ENCODE data around the gene SFXN1. TPM values are rescaled to one million over a fixed set of nuclear protein-coding genes. Genes with fewer than 3 reads are reported as not detected.

The SFXN1 gene
- total RNA-seq, 2 experiments from 2014 or later, result 147 to 154 TPM

DNA sequence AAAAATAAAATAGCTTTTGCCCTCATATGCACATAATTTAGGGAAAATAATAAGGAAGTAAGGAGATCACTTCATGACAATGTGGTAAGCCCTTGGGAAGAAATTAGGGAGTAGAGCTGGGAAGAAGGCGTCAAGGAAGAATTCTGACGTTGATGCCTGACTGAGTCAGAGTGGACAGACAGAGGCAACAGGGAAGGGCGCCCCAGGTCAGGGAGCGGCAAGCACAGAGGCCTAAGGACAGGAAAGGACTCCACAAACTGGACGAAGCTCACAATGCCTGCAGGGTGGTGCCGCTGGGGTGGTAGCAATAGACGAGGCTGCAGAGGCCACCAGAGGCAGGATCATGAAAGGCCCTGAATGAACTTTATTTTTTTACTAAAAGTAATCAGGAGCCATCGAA is 42.0 kb upstream of the SFXN1 start:
- TF ChIP-seq, protein P1, sequence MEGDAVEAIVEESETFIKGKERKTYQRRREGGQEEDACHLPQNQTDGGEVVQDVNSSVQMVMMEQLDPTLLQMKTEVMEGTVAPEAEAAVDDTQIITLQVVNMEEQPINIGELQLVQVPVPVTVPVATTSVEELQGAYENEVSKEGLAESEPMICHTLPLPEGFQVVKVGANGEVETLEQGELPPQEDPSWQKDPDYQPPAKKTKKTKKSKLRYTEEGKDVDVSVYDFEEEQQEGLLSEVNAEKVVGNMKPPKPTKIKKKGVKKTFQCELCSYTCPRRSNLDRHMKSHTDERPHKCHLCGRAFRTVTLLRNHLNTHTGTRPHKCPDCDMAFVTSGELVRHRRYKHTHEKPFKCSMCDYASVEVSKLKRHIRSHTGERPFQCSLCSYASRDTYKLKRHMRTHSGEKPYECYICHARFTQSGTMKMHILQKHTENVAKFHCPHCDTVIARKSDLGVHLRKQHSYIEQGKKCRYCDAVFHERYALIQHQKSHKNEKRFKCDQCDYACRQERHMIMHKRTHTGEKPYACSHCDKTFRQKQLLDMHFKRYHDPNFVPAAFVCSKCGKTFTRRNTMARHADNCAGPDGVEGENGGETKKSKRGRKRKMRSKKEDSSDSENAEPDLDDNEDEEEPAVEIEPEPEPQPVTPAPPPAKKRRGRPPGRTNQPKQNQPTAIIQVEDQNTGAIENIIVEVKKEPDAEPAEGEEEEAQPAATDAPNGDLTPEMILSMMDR (conservative IDR thresholded peaks at IDR 0.05; ENCODE audit: low read length), result no peak
- no peak for TF ChIP-seq EZH2phosphoT487 (IDR thresholded peaks at IDR 0.05; ENCODE audit: borderline replicate concordance, low read depth, low read length)
- POLR2A ChIA-PET, result no interaction called here

DNA sequence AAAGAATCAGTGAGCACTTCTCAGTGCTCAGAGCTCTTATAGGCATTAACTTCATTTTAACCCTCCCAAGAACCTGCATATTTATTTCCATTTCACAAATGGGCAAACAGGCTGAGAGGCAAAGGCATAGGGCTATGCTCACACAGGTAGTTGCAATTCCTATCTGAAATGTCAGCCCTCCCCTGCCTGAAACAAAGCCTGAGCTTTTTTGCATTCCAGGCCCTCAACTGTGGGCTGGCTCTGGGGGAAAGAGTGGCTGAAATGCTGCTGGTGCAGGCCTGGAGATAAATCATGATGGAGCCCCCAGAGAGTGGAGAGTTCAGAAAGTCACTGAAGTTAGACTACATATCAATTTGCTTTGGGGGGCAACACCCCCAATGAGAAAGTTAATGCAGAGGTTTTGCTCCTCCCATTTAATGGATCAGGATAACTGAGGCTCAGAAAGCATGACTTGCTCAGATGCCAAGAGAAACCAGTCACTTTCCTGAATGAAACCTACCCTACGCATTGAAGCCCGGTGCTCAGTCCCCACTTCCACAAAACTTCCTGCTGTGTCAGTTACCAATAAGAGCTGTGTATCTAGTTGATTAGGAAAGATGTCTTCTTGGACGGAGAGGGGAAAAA is 40.0 kb upstream of the SFXN1 start:
- Histone ChIP-seq H4K20me1 (ENCODE audit: insufficient read depth, low read length) (no peaks in the 10 kb centered on the region), H3K9me3 (ENCODE audit: low read length) (no peaks in the 10 kb centered on the region), H3K4me2 (ENCODE audit: low read length) (no peak overlapping the region), H3K79me2 (ENCODE audit: insufficient read depth, low read depth, low read length) (no peaks in the 10 kb centered on the region), H3K36me3 (ENCODE audit: insufficient read depth, low read length) (no peaks in the 10 kb centered on the region), H3K9me2 (ENCODE audit: insufficient read depth, low read length) (no peaks in the 10 kb centered on the region), H3K4me3 (ENCODE audit: low read depth, low read length, poor library complexity, severe bottlenecking) (no peak overlapping the region), H3K4me1 (ENCODE audit: insufficient read depth, low read length, poor library complexity, severe bottlenecking) (no peaks in the 10 kb centered on the region), H3K27ac (ENCODE audit: low read depth, low read length, poor library complexity, severe bottlenecking) (no peak overlapping the region), H2AFZ (ENCODE audit: low read length) (no peak overlapping the region)
- ChIA-PET POLR2A (no interaction called here), CTCF (ENCODE audit: unreplicated experiment) (no interaction called here)
- BruUV-seq (replicated peaks), result no TSS peak
- TF ChIP-seq, protein P1 (conservative IDR thresholded peaks at IDR 0.05; ENCODE audit: low read length), result no peak
- no peak for TF ChIP-seq EZH2phosphoT487 (IDR thresholded peaks at IDR 0.05; ENCODE audit: borderline replicate concordance, low read depth, low read length)
- DNase-seq (ENCODE audit: low spot score), result no peak
- intact Hi-C loops (cut with micrococcal nuclease; ENCODE audit: unreplicated experiment), result no loop called here

More for the DNA sequence above, 42.0 kb upstream of the SFXN1 start:
- Histone ChIP-seq H3K9me3 (ENCODE audit: low read length) (no peaks in the 10 kb centered on the region), H3K4me3 (ENCODE audit: low read depth, low read length, poor library complexity, severe bottlenecking) (no peak overlapping the region), H3K4me1 (ENCODE audit: insufficient read depth, low read length, poor library complexity, severe bottlenecking) (no peaks in the 10 kb centered on the region), H2AFZ (ENCODE audit: low read length) (no peak overlapping the region), H3K9me2 (ENCODE audit: insufficient read depth, low read length) (no peaks in the 10 kb centered on the region), H3K36me3 (ENCODE audit: insufficient read depth, low read length) (no peaks in the 10 kb centered on the region), H3K4me2 (ENCODE audit: low read length) (no peak overlapping the region), H3K27ac (ENCODE audit: low read depth, low read length, poor library complexity, severe bottlenecking) (no peak overlapping the region), H3K79me2 (ENCODE audit: insufficient read depth, low read depth, low read length) (no peaks in the 10 kb centered on the region), H4K20me1 (ENCODE audit: insufficient read depth, low read length) (no peaks in the 10 kb centered on the region)
- CTCF ChIA-PET (ENCODE audit: unreplicated experiment), result no interaction called here
- DNase-seq (ENCODE audit: low spot score), result no peak
- intact Hi-C loops (cut with micrococcal nuclease; ENCODE audit: unreplicated experiment), result no loop called here
- no TSS peak for BruUV-seq (replicated peaks)

DNA sequence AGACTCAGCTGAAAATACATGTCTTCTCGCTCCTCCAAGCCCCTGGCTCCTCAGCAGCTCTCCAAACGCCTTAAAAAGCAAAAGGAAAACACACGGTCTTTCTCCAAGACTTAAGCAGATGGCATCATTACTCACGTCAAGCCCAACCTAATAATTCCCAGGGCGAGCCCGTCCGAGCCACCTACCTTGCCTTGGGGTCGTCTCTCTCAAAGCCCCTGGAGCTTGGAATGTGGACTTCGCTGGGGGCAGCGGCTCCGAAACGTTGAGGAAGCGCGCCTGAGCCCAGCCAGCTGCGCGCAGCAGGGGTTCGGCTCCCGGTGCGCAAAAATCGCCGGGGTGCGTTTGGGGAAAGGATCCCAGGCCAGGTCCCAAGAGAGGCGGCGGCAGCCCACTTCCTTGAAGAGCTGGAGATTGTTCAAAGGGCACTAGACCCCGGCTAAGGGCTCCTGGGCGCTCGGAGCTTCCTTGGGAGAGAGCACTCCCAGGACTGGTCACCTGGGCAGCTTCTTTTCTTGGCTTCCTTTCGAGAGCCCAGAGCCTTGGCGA is 34.8 kb upstream of the SFXN1 start:
- BruUV-seq (replicated peaks), result no TSS peak
- Histone ChIP-seq H3K9me2 (ENCODE audit: insufficient read depth, low read length) (no peaks in the 10 kb centered on the region), H3K4me3 (ENCODE audit: low read depth, low read length, poor library complexity, severe bottlenecking) (no peak overlapping the region), H3K4me2 (ENCODE audit: low read length) (no peak overlapping the region), H3K4me1 (ENCODE audit: insufficient read depth, low read length, poor library complexity, severe bottlenecking) (no peaks in the 10 kb centered on the region), H3K27ac (ENCODE audit: low read depth, low read length, poor library complexity, severe bottlenecking) (no peak overlapping the region), H3K36me3 (ENCODE audit: insufficient read depth, low read length) (no peaks in the 10 kb centered on the region), H2AFZ (ENCODE audit: low read length) (no peak overlapping the region), H4K20me1 (ENCODE audit: insufficient read depth, low read length) (no peaks in the 10 kb centered on the region), H3K79me2 (ENCODE audit: insufficient read depth, low read depth, low read length) (no peaks in the 10 kb centered on the region), H3K9me3 (ENCODE audit: low read length) (no peaks in the 10 kb centered on the region)
- intact Hi-C loops (cut with micrococcal nuclease; ENCODE audit: unreplicated experiment), result no loop called here
- no peak for DNase-seq (ENCODE audit: low spot score)
- ChIA-PET CTCF (ENCODE audit: unreplicated experiment) (interaction anchor here (0.6 kb wide), 1 partner anchor 8 kb away, joined by 3 read pairs; no protein-coding TSS in a partner anchor), POLR2A (no interaction called here)
- no peak for TF ChIP-seq EZH2phosphoT487 (IDR thresholded peaks at IDR 0.05; ENCODE audit: borderline replicate concordance, low read depth, low read length)
- TF ChIP-seq, protein P1 (conservative IDR thresholded peaks at IDR 0.05; ENCODE audit: low read length), result no peak
